IMR-90 (cell line): ENCODE results near the gene SH3BP2. TPM values are rescaled to one million over a fixed set of nuclear protein-coding genes. Genes with fewer than 3 reads are reported as not detected.

Source experiments
- ATAC-seq: fragments of 200-7000 bp; cut with Tn5 transposase; 2 replicates; pipeline ENCODE4 v1.9.1; 2020; ENCODE audit warnings: low read depth, mild to moderate bottlenecking, moderate library complexity
- BruUV-seq: library from RNA; stranded (reverse); fragments of 400-500 nt; replicated peaks from 2 replicates; lab custom pipeline; 2021; lab: Mats Ljungman, UMichigan
- CTCF ChIA-PET: fragments of 300-600 bp; formaldehyde crosslinking; extraction: SDS; loops from one replicate; lab custom pipeline; 2021; ENCODE audit warnings: antibody characterized with exemption; lab: Yijun Ruan, JAX
- POLR2A ChIA-PET: fragments of 300-600 bp; sonication (Branson Sonifier 250); formaldehyde crosslinking; loops from one replicate; lab custom pipeline; 2022; ENCODE audit warnings: antibody characterized with exemption; ENCODE audit not compliant: unreplicated experiment; lab: Charles Lee
- DNase-seq: peaks from one replicate; pipeline ENCODE4 v3.0.0; 2013
- H2AFZ ChIP-seq: replicated peaks from 2 replicates; pipeline ENCODE3; 2013; ENCODE audit warnings: low read length, mild to moderate bottlenecking; ENCODE audit not compliant: poor library complexity
- H2AK5ac ChIP-seq: 2 replicates; pipeline ENCODE4 v1.6.1; 2013; ENCODE audit warnings: low read depth, low read length, inconsistent platforms
- H2AK9ac ChIP-seq: replicated peaks from 2 replicates; pipeline ENCODE3; 2013; ENCODE audit warnings: mild to moderate bottlenecking, low read depth, low read length, moderate library complexity; ENCODE audit not compliant: poor library complexity
- H2BK120ac ChIP-seq: 2 replicates; pipeline ENCODE4 v1.6.1; 2013; ENCODE audit warnings: low read depth, low read length, inconsistent platforms
- H2BK15ac ChIP-seq: 3 replicates; pipeline ENCODE4 v1.6.1; 2013; ENCODE audit warnings: low read depth, low read length, inconsistent platforms
- H2BK20ac ChIP-seq: 2 replicates; pipeline ENCODE4 v1.6.1; 2013; ENCODE audit warnings: low read depth, mild to moderate bottlenecking, inconsistent platforms, low read length, moderate library complexity
- H2BK5ac ChIP-seq: 2 replicates; pipeline ENCODE4 v1.6.1; 2013; ENCODE audit warnings: mild to moderate bottlenecking, low read depth, low read length, inconsistent platforms; ENCODE audit not compliant: poor library complexity, severe bottlenecking
- H3K14ac ChIP-seq: replicated peaks from 2 replicates; pipeline ENCODE4 v1.6.1; 2013; ENCODE audit warnings: low read depth, low read length, inconsistent platforms
- H3K18ac ChIP-seq: 2 replicates; pipeline ENCODE4 v1.6.1; 2013; ENCODE audit warnings: low read depth, low read length, control low read depth
- H3K23ac ChIP-seq: 2 replicates; pipeline ENCODE4 v1.6.1; 2013; ENCODE audit warnings: low read depth, low read length, inconsistent platforms
- H3K27ac ChIP-seq: 2 replicates; pipeline ENCODE4 v1.5.1; 2013; ENCODE audit warnings: mild to moderate bottlenecking, control low read depth, low read length; ENCODE audit not compliant: insufficient read depth
- H3K27me3 ChIP-seq: 2 replicates; pipeline ENCODE4 v1.6.1; 2013; ENCODE audit warnings: low read length; ENCODE audit not compliant: control insufficient read depth, insufficient read depth
- H3K36me3 ChIP-seq: 2 replicates; pipeline ENCODE4 v1.6.1; 2013; ENCODE audit warnings: low read length, mixed read lengths; ENCODE audit not compliant: control insufficient read depth, insufficient read depth
- H3K4ac ChIP-seq: 2 replicates; pipeline ENCODE4 v1.6.1; 2013; ENCODE audit warnings: low read depth, low read length, inconsistent platforms
- H3K4me1 ChIP-seq: 2 replicates; pipeline ENCODE4 v1.6.1; 2013; ENCODE audit warnings: low read length, mixed read lengths; ENCODE audit not compliant: control insufficient read depth, insufficient read depth
- H3K4me2 ChIP-seq: 2 replicates; pipeline ENCODE4 v1.6.1; 2013; ENCODE audit warnings: low read depth, mild to moderate bottlenecking, control low read depth, low read length, moderate library complexity
- H3K4me3 ChIP-seq: 2 replicates; pipeline ENCODE4 v1.5.1; 2013; ENCODE audit warnings: low read depth, mild to moderate bottlenecking, control low read depth, low read length, moderate library complexity; ENCODE audit not compliant: insufficient read depth
- H3K56ac ChIP-seq: 2 replicates; pipeline ENCODE4 v1.6.1; 2013; ENCODE audit warnings: low read length, inconsistent platforms; ENCODE audit not compliant: insufficient read depth; ENCODE audit errors: extremely low read depth
- H3K79me1 ChIP-seq, 2 experiments: 2 replicates each; pipeline ENCODE4 v1.6.1; 2013; ENCODE audit warnings: low read length in 2 of 2, inconsistent platforms in 1 of 2, low read depth in 1 of 2
- H3K9ac ChIP-seq: 2 replicates; pipeline ENCODE4 v1.6.1; 2013; ENCODE audit warnings: low read depth, low read length, control low read depth
- H3K9me1 ChIP-seq: 2 replicates; pipeline ENCODE4 v1.6.1; 2013; ENCODE audit warnings: low read length, inconsistent platforms; ENCODE audit not compliant: insufficient read depth
- H3K9me3 ChIP-seq: 2 replicates; pipeline ENCODE4 v1.6.1; 2013; ENCODE audit warnings: low read length; ENCODE audit not compliant: control insufficient read depth, insufficient read depth
- H4K20me1 ChIP-seq: 2 replicates; pipeline ENCODE4 v1.6.1; 2013; ENCODE audit warnings: low read length, inconsistent platforms; ENCODE audit not compliant: insufficient read depth
- H4K5ac ChIP-seq: 2 replicates; pipeline ENCODE4 v1.6.1; 2013; ENCODE audit warnings: mild to moderate bottlenecking, low read depth, low read length, control low read depth
- H4K8ac ChIP-seq, 2 experiments: 2 replicates each; pipeline ENCODE4 v1.6.1; 2013; ENCODE audit warnings: low read depth in 2 of 2, low read length in 2 of 2, control low read depth in 1 of 2, inconsistent platforms in 1 of 2
- H4K91ac ChIP-seq: 2 replicates; pipeline ENCODE4 v1.6.1; 2013; ENCODE audit warnings: low read depth, low read length, inconsistent platforms; ENCODE audit not compliant: insufficient read depth
- BHLHE40 ChIP-seq: fragments of 150-350 bp; IDR thresholded peaks from 2 replicates; pipeline ENCODE4 v1.6.1; 2016; ENCODE audit warnings: mild to moderate bottlenecking, low read depth, low read length
- CHD1 ChIP-seq: IDR thresholded peaks from 2 replicates; pipeline ENCODE4 v1.6.1; 2012; ENCODE audit warnings: low read depth, low read length, improper control_type of control experiment
- FOS ChIP-seq: fragments of 150-350 bp; IDR thresholded peaks from 2 replicates; pipeline ENCODE4 v1.6.1; 2016; ENCODE audit warnings: low read depth, low read length
- MAZ ChIP-seq: IDR thresholded peaks from 2 replicates; pipeline ENCODE4 v1.6.1; 2012; ENCODE audit warnings: low read depth, mild to moderate bottlenecking, low read length, improper control_type of control experiment, moderate library complexity, borderline replicate concordance
- MXI1 ChIP-seq: IDR thresholded peaks from 2 replicates; pipeline ENCODE4 v1.6.1; 2012; ENCODE audit warnings: low read depth, mild to moderate bottlenecking, low read length, moderate library complexity, borderline replicate concordance
- POLR2A ChIP-seq: IDR thresholded peaks from 2 replicates; pipeline ENCODE4 v1.6.1; 2012; ENCODE audit warnings: mild to moderate bottlenecking, low read depth, low read length
- RCOR1 ChIP-seq: IDR thresholded peaks from 2 replicates; pipeline ENCODE4 v1.6.1; 2012; ENCODE audit warnings: mild to moderate bottlenecking, low read length, improper control_type of control experiment; ENCODE audit not compliant: insufficient replicate concordance
- RFX5 ChIP-seq: IDR thresholded peaks from 2 replicates; pipeline ENCODE4 v1.8.0; 2012; ENCODE audit warnings: low read depth, mild to moderate bottlenecking, low read length, moderate library complexity
- WGBS, 2 experiments: methylation state at CpG; one replicate each; pipeline versions ENCODE4 v1.1.5 to v1.1.7; 2013; ENCODE audit warnings: missing lambda C conversion rate in 2 of 2; ENCODE audit not compliant: insufficient read length in 1 of 2; ENCODE audit errors: extremely low coverage in 2 of 2; 5-methylcytosine and 5-hydroxymethylcytosine counted together
- dilution Hi-C: fragments of 300-500 bp; cut with HindIII; formaldehyde crosslinking; loops from one replicate; pipeline ENCODE4 v1.14.3; 2018; ENCODE audit warnings: low sequenced_read_pairs; ENCODE audit not compliant: unreplicated experiment
- in situ Hi-C: fragments of 300-500 bp; cut with MboI; formaldehyde crosslinking; loops from 3 replicates; pipeline ENCODE4 v1.14.3; 2019; ENCODE audit warnings: low sequenced_read_pairs, inconsistent platforms, mixed read lengths
- intact Hi-C: fragments of 100-400 bp; cut with micrococcal nuclease; formaldehyde crosslinking; loops from 2 replicates; pipeline ENCODE4 v1.10.0; 2022
- polyA plus RNA-seq, 3 experiments: library from polyadenylated mRNA; depleted of rRNA; stranded (reverse); fragments of >200 nt; gene quantifications; 2 replicates each; pipeline ENCODE4 v1.2.3, GENCODE V29; 2012; ENCODE audit warnings: low replicate concordance in 1 of 3
- total RNA-seq: library from RNA; depleted of rRNA; stranded (reverse); fragments of >200 nt; gene quantifications from 2 replicates; pipeline ENCODE4 v1.2.3, GENCODE V29; 2012
- TF ChIP-seq, protein P1 (sequence below): fragments of 150-350 bp; IDR thresholded peaks from 2 replicates; pipeline ENCODE4 v1.6.1; 2017; ENCODE audit warnings: mild to moderate bottlenecking, antibody characterized with exemption, low read length, low read depth

SH3BP2 gene
- total and polyA plus RNA-seq, 2 of the 4 experiments (the other 2 are of a cell fraction), result 9.0 to 37.2 TPM

DNA sequence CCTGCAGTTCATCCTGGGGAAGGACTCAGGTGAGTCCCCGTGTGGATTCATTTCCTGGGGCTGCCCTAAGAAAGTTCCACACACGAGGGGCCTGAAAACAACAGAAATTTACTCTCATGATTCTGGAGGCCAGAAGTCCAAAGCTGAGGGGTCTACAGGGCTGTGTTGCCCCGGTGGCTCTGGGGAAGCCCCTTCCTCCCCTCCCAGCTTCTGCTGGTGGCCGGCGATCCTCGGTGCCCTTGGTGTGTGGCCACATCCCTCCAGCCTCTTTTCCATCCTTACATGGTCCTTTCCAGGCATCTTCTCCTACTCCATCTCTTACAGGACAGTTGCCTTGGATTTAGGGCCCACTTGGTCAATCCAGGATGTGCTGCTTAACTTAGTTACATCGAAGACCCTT is 15.1 kb downstream of the SH3BP2 start:
- TF ChIP-seq FOS (no peak), RCOR1 (no peak), RFX5 (no peak), BHLHE40 (no peak), CHD1 (no peak), POLR2A (no peak), MAZ (no peak), MXI1 (no peak)
- TF ChIP-seq, protein P1, sequence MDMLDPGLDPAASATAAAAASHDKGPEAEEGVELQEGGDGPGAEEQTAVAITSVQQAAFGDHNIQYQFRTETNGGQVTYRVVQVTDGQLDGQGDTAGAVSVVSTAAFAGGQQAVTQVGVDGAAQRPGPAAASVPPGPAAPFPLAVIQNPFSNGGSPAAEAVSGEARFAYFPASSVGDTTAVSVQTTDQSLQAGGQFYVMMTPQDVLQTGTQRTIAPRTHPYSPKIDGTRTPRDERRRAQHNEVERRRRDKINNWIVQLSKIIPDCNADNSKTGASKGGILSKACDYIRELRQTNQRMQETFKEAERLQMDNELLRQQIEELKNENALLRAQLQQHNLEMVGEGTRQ, result no peak
- dilution Hi-C loops, result no loop called here

More for the DNA sequence above, 15.1 kb downstream of the SH3BP2 start:
- Histone ChIP-seq H2BK15ac (no peak overlapping the region), H2BK20ac (no peak overlapping the region), H4K8ac (no peak overlapping the region), H4K20me1 (peaks cover 13% of the 10 kb centered on the region; the same call in 1 of the 2 replicates), H2BK5ac (no peak overlapping the region), H3K14ac (no peak overlapping the region), H3K9me1 (peaks cover 13% of the 10 kb centered on the region), H2AFZ (no peak overlapping the region), H2BK120ac (no peak overlapping the region), H3K36me3 (0 out of 2 replicates have a peak, but pooled peaks cover 2% of the 10 kb centered on the region), H2AK9ac (no peak overlapping the region), H2AK5ac (no peak overlapping the region), H3K23ac (no peak overlapping the region), H3K79me1 (peaks cover 0 to 63% of the 10 kb centered on the region in 2 experiments; a peak in 3 of 4 replicates), H3K4me3 (no peak overlapping the region), H3K9me3 (no peaks in the 10 kb centered on the region), H3K18ac (no peak overlapping the region), H3K56ac (no peak overlapping the region), H4K5ac (no peak overlapping the region), H3K9ac (no peak overlapping the region), H3K27ac (no peak overlapping the region), H3K4me1 (peaks cover 25% of the 10 kb centered on the region), H3K4ac (no peak overlapping the region), H4K91ac (no peak overlapping the region), H3K27me3 (no peaks in the 10 kb centered on the region), H3K4me2 (no peak overlapping the region)
- ChIA-PET POLR2A (no interaction called here), CTCF (no interaction called here)
- BruUV-seq, result no TSS peak
- DNase-seq (no peak), ATAC-seq (no peak)
- intact Hi-C loops, result no loop called here
- in situ Hi-C loops, result no loop called here
- 96% methylated on average over 4 of the region's 7 CpGs; no CpG with 5 or more reads in 1 of the 2 experiments for WGBS, 2 experiments
